ENCODE results near the gene ZNF835. TPM values are rescaled to one million over a fixed set of nuclear protein-coding genes. Genes with fewer than 3 reads are reported as not detected.

ZNF835 gene
- total and polyA plus RNA-seq, 9 donors = 2.5 to 15.0 (median 6.7) TPM

DNA sequence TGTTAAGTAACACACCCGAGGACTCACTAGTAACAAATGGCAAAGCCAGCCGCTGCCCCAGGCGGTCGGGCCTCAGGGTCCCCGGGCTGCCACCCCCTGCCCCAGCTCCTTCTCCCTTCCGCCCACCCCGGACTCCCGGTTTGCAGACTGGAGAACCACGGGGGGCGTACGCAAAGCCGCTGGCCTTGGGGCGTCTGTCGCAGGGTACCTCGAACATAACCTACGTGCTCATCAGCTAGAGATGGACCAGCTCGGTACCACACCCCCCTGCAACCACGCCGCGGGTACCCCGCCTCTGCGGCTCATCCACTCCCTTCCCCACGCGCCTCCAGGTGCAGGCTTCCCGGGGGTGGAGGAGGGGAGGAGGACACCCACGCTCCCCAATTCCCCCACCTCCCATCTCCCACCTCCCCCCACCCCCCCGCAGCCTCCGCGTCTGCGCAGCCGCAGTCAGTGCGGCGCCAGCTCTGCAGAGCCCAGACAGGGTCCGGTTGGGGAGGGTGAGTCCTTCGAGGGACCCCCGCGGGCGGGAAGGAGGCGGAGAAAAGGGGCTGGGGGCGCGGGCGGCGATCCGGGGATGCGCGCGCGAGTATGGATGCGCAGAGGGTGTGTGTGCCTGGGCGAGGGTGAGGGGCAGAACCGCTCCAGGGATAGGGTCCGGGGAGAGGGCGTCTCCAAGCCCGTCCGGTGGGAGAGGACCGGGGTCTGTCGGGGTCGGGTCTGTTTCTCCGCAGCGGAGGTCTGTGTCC lies 28.7 kb downstream of the ZNF835 start, which contains the start of gene SMIM17:
TSS of gene SMIM17 (plus strand) at position 449 of the 749 bp plus-strand sequence. CDS start 2,509 bp downstream, outside the sequence.
- peaks cover 0 to 11% of the 10 kb centered on the region in 2 donors for H3K9me3 ChIP-seq
- DNase-seq = no peak
- H3K27me3 ChIP-seq = no peaks in the 10 kb centered on the region
- WGBS, 3 donors = 6 to 8% (median 8%) methylated on average over 45 to 60 of the region's 60 CpGs
- no peak within 1 kb of the TSS for H3K4me3 ChIP-seq
- H3K27ac ChIP-seq = no peak within 1 kb of the TSS
- H3K36me3 ChIP-seq = no peaks in the 10 kb centered on the region
- intact Hi-C loops (cut with DNase I) = no loop called here
- H3K4me1 ChIP-seq (ENCODE audit: insufficient read depth) = no peaks in the 10 kb centered on the region
- TF ChIP-seq POLR2A (IDR thresholded peaks at IDR 0.05) (no peak), EP300 (IDR thresholded peaks at IDR 0.05) (no peak)
- TF ChIP-seq, protein P1, sequence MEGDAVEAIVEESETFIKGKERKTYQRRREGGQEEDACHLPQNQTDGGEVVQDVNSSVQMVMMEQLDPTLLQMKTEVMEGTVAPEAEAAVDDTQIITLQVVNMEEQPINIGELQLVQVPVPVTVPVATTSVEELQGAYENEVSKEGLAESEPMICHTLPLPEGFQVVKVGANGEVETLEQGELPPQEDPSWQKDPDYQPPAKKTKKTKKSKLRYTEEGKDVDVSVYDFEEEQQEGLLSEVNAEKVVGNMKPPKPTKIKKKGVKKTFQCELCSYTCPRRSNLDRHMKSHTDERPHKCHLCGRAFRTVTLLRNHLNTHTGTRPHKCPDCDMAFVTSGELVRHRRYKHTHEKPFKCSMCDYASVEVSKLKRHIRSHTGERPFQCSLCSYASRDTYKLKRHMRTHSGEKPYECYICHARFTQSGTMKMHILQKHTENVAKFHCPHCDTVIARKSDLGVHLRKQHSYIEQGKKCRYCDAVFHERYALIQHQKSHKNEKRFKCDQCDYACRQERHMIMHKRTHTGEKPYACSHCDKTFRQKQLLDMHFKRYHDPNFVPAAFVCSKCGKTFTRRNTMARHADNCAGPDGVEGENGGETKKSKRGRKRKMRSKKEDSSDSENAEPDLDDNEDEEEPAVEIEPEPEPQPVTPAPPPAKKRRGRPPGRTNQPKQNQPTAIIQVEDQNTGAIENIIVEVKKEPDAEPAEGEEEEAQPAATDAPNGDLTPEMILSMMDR (IDR thresholded peaks at IDR 0.05) = no peak

DNA sequence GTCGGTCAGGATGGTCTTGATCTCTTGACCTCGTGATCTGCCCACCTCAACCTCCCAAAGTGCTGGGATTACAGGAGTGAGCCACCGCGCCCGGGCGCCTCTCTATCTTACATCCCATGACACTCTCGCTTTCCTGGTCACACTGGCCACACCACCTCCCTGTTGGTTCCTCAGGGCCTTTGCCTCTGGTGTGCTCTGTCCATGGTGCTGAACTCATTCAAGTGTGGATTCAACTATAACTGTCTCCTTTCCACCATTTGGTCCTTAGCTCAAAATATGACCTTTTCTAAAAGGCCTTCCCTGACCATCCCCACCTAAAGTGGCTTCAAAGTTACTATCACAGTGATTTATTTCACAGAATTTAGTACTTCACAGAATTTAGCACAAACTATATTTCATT lies 32.3 kb downstream of the ZNF835 start:
- DNase-seq = no peak
- no peaks in the 10 kb centered on the region for H3K27me3 ChIP-seq
- intact Hi-C loops (cut with DNase I) = no loop called here
- H3K36me3 ChIP-seq = no peaks in the 10 kb centered on the region
- H3K4me1 ChIP-seq (ENCODE audit: insufficient read depth) = no peaks in the 10 kb centered on the region
- H3K9me3 ChIP-seq = peaks cover 0 to 11% of the 10 kb centered on the region in 2 donors
- H3K4me3 ChIP-seq = no peak overlapping the region
- TF ChIP-seq POLR2A (IDR thresholded peaks at IDR 0.05) (no peak), EP300 (IDR thresholded peaks at IDR 0.05) (no peak)
- TF ChIP-seq, protein P1 (IDR thresholded peaks at IDR 0.05) = no peak
- WGBS, 3 donors = 23 to 35% (median 34%) methylated on average over 7 of the region's 7 CpGs
- no peak overlapping the region for H3K27ac ChIP-seq

DNA sequence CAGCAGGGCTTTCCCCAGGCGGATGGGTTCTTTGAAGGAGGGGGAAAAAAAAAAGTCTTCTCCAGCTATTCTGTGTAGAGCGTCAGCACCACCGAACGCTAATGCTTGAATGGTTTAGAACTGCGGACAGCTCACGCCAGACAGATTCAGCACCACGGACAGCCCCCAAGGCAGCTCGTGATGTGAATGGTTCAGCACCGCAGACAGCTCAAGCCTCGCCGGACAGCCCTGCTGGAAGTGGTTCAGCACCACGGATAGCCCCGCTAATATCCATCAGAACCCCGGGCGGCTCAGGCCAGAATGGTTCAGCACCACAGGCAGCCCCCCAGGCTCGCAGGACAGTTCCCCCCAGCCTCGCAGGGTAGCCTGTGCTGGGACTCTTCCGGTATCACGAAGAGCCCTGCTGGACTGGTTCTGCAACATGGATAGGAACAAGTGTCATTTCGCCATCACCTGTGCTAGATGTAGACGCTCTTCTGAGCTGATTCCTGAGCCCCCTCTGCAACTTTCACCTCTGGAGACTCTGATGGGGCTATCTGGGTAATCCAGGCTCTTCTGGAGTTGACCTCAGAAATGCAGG lies 33.5 kb downstream of the ZNF835 start:
- 7 to 11% (median 7%) methylated on average over 15 to 21 of the region's 21 CpGs for WGBS, 3 donors

GRCh38 chr19:56633021-56633420 lies 38.5 kb downstream of the ZNF835 start:
- intact Hi-C loops (cut with DNase I) = no loop called here
- H3K27me3 ChIP-seq = no peaks in the 10 kb centered on the region
- no peak overlapping the region for H3K4me3 ChIP-seq
- 13 to 37% (median 27%) methylated on average over 1 of the region's 1 CpG for whole genome bisulfite sequencing, 3 donors
- peaks cover 0 to 9% of the 10 kb centered on the region in 2 donors for H3K9me3 ChIP-seq
- H3K27ac ChIP-seq = no peak overlapping the region
- no peaks in the 10 kb centered on the region for H3K36me3 ChIP-seq
- TF ChIP-seq, protein P1 (IDR thresholded peaks at IDR 0.05) = no peak
- TF ChIP-seq POLR2A (IDR thresholded peaks at IDR 0.05) = no peak
- TF ChIP-seq EP300 (IDR thresholded peaks at IDR 0.05) = no peak
- no peaks in the 10 kb centered on the region for H3K4me1 ChIP-seq (ENCODE audit: insufficient read depth)
- DNase-seq = no peak

More for the DNA sequence above, 33.5 kb downstream of the ZNF835 start:
- TF ChIP-seq, protein P1 (IDR thresholded peaks at IDR 0.05) = no peak
- TF ChIP-seq EP300 (IDR thresholded peaks at IDR 0.05) (no peak), POLR2A (IDR thresholded peaks at IDR 0.05) (no peak)
- no peaks in the 10 kb centered on the region for H3K27me3 ChIP-seq
- H3K36me3 ChIP-seq = no peaks in the 10 kb centered on the region
- no peaks in the 10 kb centered on the region for H3K4me1 ChIP-seq (ENCODE audit: insufficient read depth)
- no peak overlapping the region for H3K27ac ChIP-seq
- intact Hi-C loops (cut with DNase I) = no loop called here
- peak; percentile 60 to 84 (median 78) for DNase-seq
- peaks cover 0 to 5% of the 10 kb centered on the region in 2 donors for H3K9me3 ChIP-seq
- no peak overlapping the region for H3K4me3 ChIP-seq
